ENCODE measurements around the gene CTBP2.
"Not testable (repeated sequence)": the region's sequence is repeated elsewhere in the genome, so short reads cannot be mapped to it uniquely, and the experiment has no call there.

Gene CTBP2

DNA sequence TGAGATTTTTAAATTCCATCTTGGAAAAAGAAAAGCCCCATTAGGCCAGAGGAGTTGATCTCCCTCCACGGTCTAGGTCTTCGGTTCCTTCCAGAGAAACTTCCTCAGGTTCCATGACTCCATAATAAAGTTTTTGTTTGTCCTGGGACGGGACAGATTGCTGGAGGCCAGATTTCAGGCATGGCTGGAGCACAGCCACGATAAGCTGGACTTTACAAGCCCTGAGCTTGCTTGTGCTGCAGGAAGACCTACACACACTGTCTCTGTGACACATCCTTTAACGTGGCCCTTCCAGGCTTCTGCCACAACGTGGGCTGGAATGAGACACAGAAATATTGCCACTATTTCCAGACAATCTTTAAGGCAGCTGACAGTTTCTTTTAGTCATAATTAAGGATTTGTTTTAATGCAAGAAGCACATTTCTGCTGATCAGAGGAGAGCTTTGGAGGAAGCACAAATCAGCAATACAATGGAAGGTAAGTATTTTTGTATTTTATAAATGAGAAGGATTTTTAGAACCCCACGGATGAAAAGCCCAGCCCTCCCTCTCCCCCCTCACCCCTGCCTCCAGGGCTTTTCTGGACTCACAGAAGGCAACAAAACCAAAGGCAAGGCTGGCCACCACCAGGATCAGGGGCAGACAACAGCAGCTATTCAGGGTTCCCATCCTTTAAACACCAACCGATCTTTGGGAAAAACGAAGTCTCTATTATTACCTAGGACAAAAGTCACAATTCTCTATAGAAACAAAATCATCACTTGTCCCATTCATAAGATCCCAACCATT is 6.5 kb downstream of the CTBP2 start:
- H3K4me3 ChIP-seq (ENCODE audit: low read length): no peak overlapping the region
- H3K4me1 ChIP-seq (ENCODE audit: control insufficient read depth, insufficient read depth, low read length): peaks cover 68% of the 10 kb centered on the region
- H3K36me3 ChIP-seq (ENCODE audit: control insufficient read depth, insufficient read depth, low read length): no peaks in the 10 kb centered on the region
- H3K9ac ChIP-seq (ENCODE audit: low read length): peak overlapping the region; percentile 42
- H3K9me3 ChIP-seq (ENCODE audit: control insufficient read depth, low read length): no peaks in the 10 kb centered on the region
- no peaks in the 10 kb centered on the region for H3K27me3 ChIP-seq (ENCODE audit: control insufficient read depth, insufficient read depth, low read length)

DNA sequence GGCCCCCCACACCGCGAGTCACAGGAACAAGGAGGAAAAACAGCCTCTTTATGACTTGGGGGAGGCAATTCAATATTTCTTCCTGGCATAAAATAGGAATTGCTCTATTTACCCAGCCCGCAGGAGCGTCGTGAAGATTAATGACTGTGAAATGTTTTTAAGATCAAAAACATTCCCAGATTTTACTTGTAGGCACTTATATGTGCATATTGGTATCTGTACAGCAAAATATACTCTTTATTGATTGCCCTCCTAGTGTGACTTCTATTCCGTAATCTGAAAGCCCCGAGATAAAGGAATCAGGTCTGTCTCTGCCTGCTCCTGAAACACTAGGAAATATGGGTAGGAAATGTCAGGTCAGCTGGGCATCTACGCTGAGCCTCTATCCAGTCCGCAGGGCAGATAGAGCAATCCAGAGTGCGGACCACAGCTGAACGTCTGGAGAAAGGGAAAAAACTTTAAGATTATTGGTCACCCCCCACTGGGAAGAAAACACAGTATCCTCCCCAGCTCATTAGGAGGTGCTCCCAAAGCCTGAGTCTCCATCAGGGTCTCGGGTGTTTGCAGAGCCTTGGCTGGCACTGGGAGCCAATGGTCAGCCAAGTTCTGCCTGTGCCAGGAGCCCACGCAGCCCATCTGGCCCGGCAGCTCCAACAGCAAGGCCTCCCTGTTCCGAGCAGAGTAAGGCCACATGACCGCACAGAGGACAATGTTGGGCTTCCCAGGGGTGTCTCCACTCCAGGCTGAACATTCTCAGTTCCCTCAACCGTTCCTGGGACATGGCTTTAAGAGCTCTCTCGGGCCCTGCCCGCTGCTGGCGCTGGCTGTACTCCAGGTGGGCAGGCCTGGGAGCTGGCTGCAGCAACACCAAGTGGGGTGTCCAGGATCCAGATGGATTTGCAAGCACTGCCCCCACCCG is 7.7 kb downstream of the CTBP2 start:
- Histone ChIP-seq H3K9ac (ENCODE audit: low read length) (peak overlapping the region; percentile 57), H3K4me3 (ENCODE audit: low read length) (no peak overlapping the region), H3K4me1 (ENCODE audit: control insufficient read depth, insufficient read depth, low read length) (peaks cover 80% of the 10 kb centered on the region)

DNA sequence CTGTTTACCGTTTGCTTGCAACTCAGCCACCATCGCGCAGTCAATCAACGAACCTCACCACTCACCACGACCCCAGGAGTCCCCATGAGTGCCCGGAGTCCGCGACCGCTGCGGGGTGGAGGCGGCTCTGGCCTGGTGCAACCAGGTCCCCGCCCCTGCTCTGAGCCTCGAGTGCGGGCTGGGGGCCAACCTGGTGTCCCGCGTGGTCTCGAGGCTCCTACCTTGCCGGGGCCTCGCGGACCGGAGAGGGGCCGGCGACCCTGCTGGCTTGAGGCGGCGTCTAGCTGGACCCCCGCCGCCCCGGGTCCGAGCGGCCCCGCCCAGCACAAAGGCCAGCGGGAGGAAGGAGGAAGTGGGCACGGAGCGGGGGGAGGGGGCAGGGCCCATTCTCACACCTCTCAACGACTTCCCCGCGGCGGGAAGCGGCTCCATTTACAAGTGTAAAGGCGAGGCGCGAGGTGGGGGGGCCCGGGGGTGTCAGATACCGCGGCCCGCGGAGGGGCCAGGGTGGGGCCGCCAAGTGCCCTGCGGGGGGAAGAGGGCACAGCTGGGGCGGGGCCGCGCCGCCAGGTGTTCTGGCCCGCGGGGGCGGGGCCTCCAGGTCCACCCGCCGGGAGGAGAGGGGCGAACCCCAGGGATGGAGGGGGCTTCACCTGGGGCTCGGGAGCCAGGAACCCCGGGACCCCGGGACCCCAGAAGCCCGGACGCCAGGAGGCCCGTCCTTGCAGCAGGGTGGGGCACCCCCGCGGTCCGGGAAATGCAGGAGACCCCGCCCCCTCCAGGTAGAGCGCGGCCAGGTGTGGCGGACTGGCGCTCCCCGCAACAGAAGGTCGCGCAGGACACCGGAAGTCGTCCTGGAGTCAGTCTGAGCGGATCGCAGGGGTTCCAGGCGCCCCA is 8.6 kb downstream of the CTBP2 start:
- Histone ChIP-seq H3K27me3 (ENCODE audit: control insufficient read depth, insufficient read depth, low read length) (no peaks in the 10 kb centered on the region), H3K9ac (ENCODE audit: low read length) (peak overlapping the region; percentile 57), H3K9me3 (ENCODE audit: control insufficient read depth, low read length) (no peaks in the 10 kb centered on the region), H3K4me3 (ENCODE audit: low read length) (no peak overlapping the region), H3K36me3 (ENCODE audit: control insufficient read depth, insufficient read depth, low read length) (no peaks in the 10 kb centered on the region), H3K4me1 (ENCODE audit: control insufficient read depth, insufficient read depth, low read length) (peaks cover 83% of the 10 kb centered on the region)

More for the DNA sequence above, 7.7 kb downstream of the CTBP2 start:
- Histone ChIP-seq H3K27me3 (ENCODE audit: control insufficient read depth, insufficient read depth, low read length) (no peaks in the 10 kb centered on the region), H3K9me3 (ENCODE audit: control insufficient read depth, low read length) (no peaks in the 10 kb centered on the region), H3K36me3 (ENCODE audit: control insufficient read depth, insufficient read depth, low read length) (no peaks in the 10 kb centered on the region)

DNA sequence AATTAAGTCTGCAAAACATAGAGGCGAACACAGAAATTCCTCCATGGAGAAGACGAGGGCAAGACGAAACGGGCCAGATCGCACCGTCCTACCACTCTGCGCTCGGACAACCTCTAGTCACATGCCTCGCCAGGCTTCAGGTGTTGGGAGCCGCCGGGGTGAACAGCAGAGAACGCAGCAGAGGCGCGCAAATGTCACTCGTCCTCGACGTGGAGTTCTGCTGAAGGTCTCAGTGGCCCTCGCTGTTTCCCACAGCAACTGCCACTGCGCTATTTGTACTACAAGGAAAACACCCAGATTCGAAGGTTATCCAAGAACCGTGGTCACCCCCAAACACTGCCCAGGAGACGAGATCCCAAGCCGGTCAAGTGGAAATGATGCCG is 9.2 kb downstream of the CTBP2 start:
- Histone ChIP-seq H3K27me3 (ENCODE audit: control insufficient read depth, insufficient read depth, low read length) (no peaks in the 10 kb centered on the region), H3K36me3 (ENCODE audit: control insufficient read depth, insufficient read depth, low read length) (no peaks in the 10 kb centered on the region), H3K4me1 (ENCODE audit: control insufficient read depth, insufficient read depth, low read length) (peaks cover 86% of the 10 kb centered on the region), H3K9ac (ENCODE audit: low read length) (no peak overlapping the region), H3K9me3 (ENCODE audit: control insufficient read depth, low read length) (no peaks in the 10 kb centered on the region), H3K4me3 (ENCODE audit: low read length) (no peak overlapping the region)

DNA sequence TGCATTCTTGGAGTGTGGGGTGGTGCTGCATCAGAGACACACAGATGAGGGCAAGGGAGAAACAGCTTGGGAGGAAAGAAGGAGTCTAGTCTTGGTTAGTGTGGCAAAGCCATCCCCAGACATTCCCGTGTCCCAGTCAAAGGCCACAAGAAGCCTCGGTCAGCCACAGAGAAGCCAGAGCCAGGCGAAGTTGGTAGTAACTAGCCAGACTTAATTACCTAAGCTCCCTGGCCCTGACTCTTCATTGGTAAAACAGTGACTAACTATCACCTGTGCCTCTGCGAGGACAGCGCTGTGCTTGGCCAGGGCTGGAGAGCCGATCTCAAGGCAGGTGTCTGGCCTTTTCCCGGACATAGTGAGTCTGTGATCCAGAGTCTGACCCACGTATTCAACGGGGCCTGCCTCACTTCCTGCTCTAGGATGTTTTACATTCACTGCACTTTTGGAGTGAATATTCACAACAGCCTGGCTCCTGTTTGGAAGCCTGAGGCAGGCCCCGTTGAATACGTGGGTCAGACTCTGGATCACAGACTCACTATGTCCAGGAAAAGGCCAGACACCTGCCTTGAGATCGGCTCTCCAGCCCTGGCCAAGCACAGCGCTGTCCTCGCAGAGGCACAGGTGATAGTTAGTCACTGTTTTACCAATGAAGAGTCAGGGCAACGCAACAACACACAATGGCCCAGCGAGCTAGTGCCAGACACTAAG is 9.8 kb downstream of the CTBP2 start:
- H3K9ac ChIP-seq (ENCODE audit: low read length); H3K27me3 ChIP-seq (ENCODE audit: control insufficient read depth, insufficient read depth, low read length); H3K4me3 ChIP-seq (ENCODE audit: low read length); H3K36me3 ChIP-seq (ENCODE audit: control insufficient read depth, insufficient read depth, low read length); H3K9me3 ChIP-seq (ENCODE audit: control insufficient read depth, low read length): not testable (repeated sequence)
- peaks cover 81% of the 10 kb centered on the region for H3K4me1 ChIP-seq (ENCODE audit: control insufficient read depth, insufficient read depth, low read length)

DNA sequence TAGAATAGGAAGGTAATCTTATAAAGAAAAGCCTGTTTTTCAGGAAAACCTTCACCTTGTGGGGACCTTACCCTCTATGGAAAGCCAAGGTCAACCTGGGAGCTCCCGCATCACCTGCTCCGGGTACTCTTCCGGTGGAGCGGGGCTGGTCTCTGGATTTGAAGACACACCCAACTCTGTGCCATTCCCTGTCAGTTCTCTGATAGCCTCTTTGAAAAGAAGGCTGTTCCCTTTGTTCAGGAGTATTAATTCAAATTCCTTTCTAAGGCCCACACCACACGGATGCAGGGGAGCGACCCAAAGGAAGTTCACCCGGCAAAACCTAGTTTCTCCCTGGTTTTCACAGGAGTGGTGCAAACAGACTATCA is 10.7 kb downstream of the CTBP2 start:
- peaks cover 82% of the 10 kb centered on the region for H3K4me1 ChIP-seq (ENCODE audit: control insufficient read depth, insufficient read depth, low read length)
- H3K9ac ChIP-seq (ENCODE audit: low read length): peak overlapping the region; percentile 7
- no peaks in the 10 kb centered on the region for H3K36me3 ChIP-seq (ENCODE audit: control insufficient read depth, insufficient read depth, low read length)
- H3K4me3 ChIP-seq (ENCODE audit: low read length): no peak overlapping the region
- H3K9me3 ChIP-seq (ENCODE audit: control insufficient read depth, low read length): no peaks in the 10 kb centered on the region
- H3K27me3 ChIP-seq (ENCODE audit: control insufficient read depth, insufficient read depth, low read length): no peaks in the 10 kb centered on the region

DNA sequence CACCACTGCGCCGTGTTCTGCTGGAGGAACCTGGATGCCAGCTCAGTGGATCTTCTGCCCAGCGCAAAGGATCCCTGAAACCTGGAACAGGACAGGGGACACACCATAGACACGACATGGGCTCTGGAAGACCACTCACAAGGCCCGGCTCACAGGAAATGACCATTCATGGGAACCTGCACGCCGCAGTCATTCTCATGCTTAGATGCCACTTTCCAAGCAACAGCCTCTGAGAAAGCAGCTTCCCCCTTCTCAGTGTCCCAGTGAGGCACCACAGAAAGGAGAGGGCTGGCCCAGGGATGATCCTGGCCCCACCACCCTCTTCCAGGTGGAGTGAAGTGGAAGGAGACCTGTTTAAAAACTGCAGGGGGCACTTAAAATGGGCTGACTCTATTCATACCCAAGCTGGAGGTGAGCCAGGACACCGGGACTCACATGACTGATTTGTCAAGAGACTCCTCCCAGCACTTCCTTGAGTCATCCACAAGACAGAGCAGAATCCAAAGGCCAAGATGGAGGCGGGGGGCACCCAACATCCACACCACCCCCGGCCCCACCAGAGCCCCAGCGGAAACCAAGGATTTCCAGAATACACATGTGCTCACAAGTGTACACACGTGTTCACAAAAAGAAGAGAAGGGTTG is 11.2 kb downstream of the CTBP2 start:
- Histone ChIP-seq H3K4me1 (ENCODE audit: control insufficient read depth, insufficient read depth, low read length) (peaks cover 81% of the 10 kb centered on the region), H3K9ac (ENCODE audit: low read length) (peak overlapping the region; percentile 7), H3K4me3 (ENCODE audit: low read length) (no peak overlapping the region), H3K36me3 (ENCODE audit: control insufficient read depth, insufficient read depth, low read length) (no peaks in the 10 kb centered on the region), H3K9me3 (ENCODE audit: control insufficient read depth, low read length) (no peaks in the 10 kb centered on the region), H3K27me3 (ENCODE audit: control insufficient read depth, insufficient read depth, low read length) (no peaks in the 10 kb centered on the region)

DNA sequence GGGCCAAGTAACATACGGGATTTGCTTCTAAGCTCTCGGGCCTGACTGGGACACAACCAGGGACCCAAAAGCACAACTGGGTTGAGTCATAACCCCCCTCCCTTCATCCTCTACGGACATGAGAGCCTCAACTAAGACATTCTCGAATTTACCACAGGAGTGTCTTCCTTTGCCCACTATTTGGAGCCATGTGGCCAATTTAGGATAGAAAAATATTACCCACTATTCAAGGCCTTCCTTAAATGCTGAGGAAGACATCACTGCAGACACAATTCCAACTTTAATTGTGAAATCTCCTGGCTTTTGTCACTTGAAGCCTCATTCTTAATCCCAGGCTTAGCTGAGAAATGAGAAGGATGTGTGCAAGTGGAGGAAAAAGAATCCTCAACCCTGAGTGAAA is 11.8 kb downstream of the CTBP2 start:
- Histone ChIP-seq H3K9me3 (ENCODE audit: control insufficient read depth, low read length) (no peaks in the 10 kb centered on the region), H3K4me1 (ENCODE audit: control insufficient read depth, insufficient read depth, low read length) (peaks cover 81% of the 10 kb centered on the region), H3K27me3 (ENCODE audit: control insufficient read depth, insufficient read depth, low read length) (no peaks in the 10 kb centered on the region), H3K36me3 (ENCODE audit: control insufficient read depth, insufficient read depth, low read length) (no peaks in the 10 kb centered on the region), H3K4me3 (ENCODE audit: low read length) (no peak overlapping the region), H3K9ac (ENCODE audit: low read length) (peak overlapping the region; percentile 59)

DNA sequence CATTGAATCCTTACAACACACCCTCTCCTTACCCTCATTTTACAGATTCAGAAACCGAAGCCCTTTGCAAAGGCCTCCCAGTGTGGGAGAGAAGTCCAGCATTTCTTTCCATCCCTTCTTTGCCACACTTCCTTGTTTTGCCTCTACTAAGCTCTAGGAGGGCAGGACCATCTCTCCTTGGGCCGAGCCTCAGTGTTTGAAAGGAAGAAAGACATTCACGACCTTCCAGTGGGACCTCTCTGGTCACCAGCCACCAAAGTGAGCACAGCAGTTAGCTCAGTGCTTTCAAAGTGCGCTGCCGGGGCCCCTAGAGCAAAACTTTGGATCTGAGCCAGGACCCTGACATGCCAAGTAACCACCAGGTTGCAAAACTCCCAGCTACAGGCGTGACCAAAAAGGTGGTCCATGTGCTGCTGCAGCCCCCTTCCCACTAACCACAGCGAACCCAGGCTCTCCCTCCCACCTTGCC is 12.4 kb downstream of the CTBP2 start:
- Histone ChIP-seq H3K27me3 (ENCODE audit: control insufficient read depth, insufficient read depth, low read length) (no peaks in the 10 kb centered on the region), H3K4me1 (ENCODE audit: control insufficient read depth, insufficient read depth, low read length) (peaks cover 79% of the 10 kb centered on the region), H3K36me3 (ENCODE audit: control insufficient read depth, insufficient read depth, low read length) (no peaks in the 10 kb centered on the region), H3K9ac (ENCODE audit: low read length) (peak overlapping the region; percentile 59), H3K9me3 (ENCODE audit: control insufficient read depth, low read length) (no peaks in the 10 kb centered on the region), H3K4me3 (ENCODE audit: low read length) (no peak overlapping the region)

DNA sequence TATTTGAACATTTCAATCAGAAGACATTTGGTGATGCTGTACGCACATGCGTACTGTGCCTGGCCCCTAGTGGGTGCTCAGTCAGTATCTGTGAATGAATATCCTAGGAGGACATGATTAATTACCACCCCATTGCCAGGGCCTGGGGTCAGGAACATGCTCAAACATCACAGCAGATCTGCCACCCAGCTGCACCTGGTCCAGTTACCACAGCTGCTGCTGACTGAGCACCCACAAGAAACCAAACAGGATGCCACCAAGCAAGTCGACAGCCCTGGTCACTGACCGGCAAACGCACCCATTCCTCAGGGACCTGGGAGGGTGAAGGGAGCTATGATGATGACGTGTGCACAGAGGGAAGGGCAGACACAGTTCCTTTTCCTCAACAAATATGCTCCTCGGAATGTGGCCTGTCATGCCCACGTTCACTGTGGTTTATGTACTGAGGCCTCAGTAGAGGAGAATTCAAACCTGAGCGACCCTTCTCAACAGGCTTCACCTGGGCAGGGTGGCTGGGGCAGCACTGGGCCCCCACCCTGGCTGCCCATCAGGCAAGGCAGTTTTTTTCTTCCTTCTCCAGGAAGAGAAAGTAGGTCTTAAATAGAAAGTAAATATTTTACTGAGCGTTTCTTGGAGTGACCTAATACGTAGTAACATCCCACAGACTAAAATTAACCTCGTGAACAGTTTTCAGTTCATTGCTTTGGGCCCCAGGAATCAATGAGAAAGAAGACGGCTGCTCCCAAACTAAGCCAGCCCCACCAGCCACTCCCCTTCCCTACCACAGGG is 13.4 kb downstream of the CTBP2 start:
- Histone ChIP-seq H3K9ac (ENCODE audit: low read length) (peak overlapping the region; percentile 59), H3K4me3 (ENCODE audit: low read length) (no peak overlapping the region), H3K27me3 (ENCODE audit: control insufficient read depth, insufficient read depth, low read length) (no peaks in the 10 kb centered on the region), H3K9me3 (ENCODE audit: control insufficient read depth, low read length) (no peaks in the 10 kb centered on the region), H3K36me3 (ENCODE audit: control insufficient read depth, insufficient read depth, low read length) (no peaks in the 10 kb centered on the region), H3K4me1 (ENCODE audit: control insufficient read depth, insufficient read depth, low read length) (peaks cover 81% of the 10 kb centered on the region)

Measured in mucosa of stomach (tissue), 1 donor.